DND-41 (cell line): ENCODE data around the gene TFF3.

Experiments used
- ATAC-seq: fragments of 200-7000 bp; cut with Tn5 transposase; 3 replicates; pipeline ENCODE4 v1.9.1; 2021; ENCODE audit warnings: low read depth; ENCODE audit not compliant: insufficient read depth
- DNase-seq: peaks from one replicate; pipeline ENCODE4 v3.0.0-alpha.2; 2020
- H2AFZ ChIP-seq: 2 replicates; pipeline ENCODE4 v1.6.0; 2012; ENCODE audit warnings: low read depth, low read length
- H3K27ac ChIP-seq: 2 replicates; pipeline ENCODE4 v1.5.1; 2012; ENCODE audit warnings: low read length, inconsistent platforms
- H3K27me3 ChIP-seq: fragments of 200-600 bp; sonication (generic); 2 replicates; pipeline ENCODE4 v1.6.0; 2012; ENCODE audit warnings: low read length, mild to moderate bottlenecking, inconsistent platforms; ENCODE audit not compliant: insufficient read depth, poor library complexity
- H3K36me3 ChIP-seq: 2 replicates; pipeline ENCODE4 v1.5.1; 2012; ENCODE audit warnings: low read length, inconsistent platforms; ENCODE audit not compliant: insufficient read depth
- H3K4me1 ChIP-seq: 2 replicates; pipeline ENCODE4 v1.5.1; 2012; ENCODE audit warnings: mild to moderate bottlenecking, low read length; ENCODE audit not compliant: insufficient read depth
- H3K4me2 ChIP-seq: 2 replicates; pipeline ENCODE4 v1.6.0; 2012; ENCODE audit warnings: mild to moderate bottlenecking, moderate library complexity, low read length, inconsistent platforms; ENCODE audit not compliant: insufficient read depth
- H3K4me3 ChIP-seq, 2 experiments: fragments of 200-600 bp in 1 of 2; shearing (Covaris generic) in 1 of 2; 2 replicates each; pipeline ENCODE4 v1.5.1; 2012 to 2016; ENCODE audit warnings: inconsistent platforms in 2 of 2, low read length in 2 of 2, mild to moderate bottlenecking in 2 of 2, low read depth in 1 of 2, moderate library complexity in 1 of 2
- H3K79me2 ChIP-seq: 2 replicates; pipeline ENCODE4 v1.6.0; 2012; ENCODE audit warnings: low read length, inconsistent platforms; ENCODE audit not compliant: insufficient read depth
- H3K9ac ChIP-seq: 2 replicates; pipeline ENCODE4 v1.6.0; 2012; ENCODE audit warnings: low read depth, mild to moderate bottlenecking, inconsistent platforms, low read length, moderate library complexity
- H3K9me3 ChIP-seq: 2 replicates; pipeline ENCODE4 v1.5.1; 2012; ENCODE audit warnings: low read length, moderate library complexity, mild to moderate bottlenecking, inconsistent platforms; ENCODE audit not compliant: insufficient read depth, severe bottlenecking
- H4K20me1 ChIP-seq: 2 replicates; pipeline ENCODE4 v1.6.0; 2012; ENCODE audit warnings: low read length; ENCODE audit not compliant: insufficient read depth
- EZH2 ChIP-seq: IDR thresholded peaks from 3 replicates; pipeline ENCODE4 v1.6.1; 2012; ENCODE audit warnings: borderline replicate concordance, low read depth, mild to moderate bottlenecking, moderate library complexity, low read length, inconsistent platforms; ENCODE audit not compliant: severe bottlenecking
- TF ChIP-seq, protein P1 (sequence below): IDR thresholded peaks from 2 replicates; pipeline ENCODE4 v1.5.1; 2012; ENCODE audit warnings: borderline replicate concordance, low read length, moderate library complexity, mild to moderate bottlenecking; ENCODE audit not compliant: poor library complexity, severe bottlenecking; ENCODE audit errors: extremely low read depth

The TFF3 gene

DNA sequence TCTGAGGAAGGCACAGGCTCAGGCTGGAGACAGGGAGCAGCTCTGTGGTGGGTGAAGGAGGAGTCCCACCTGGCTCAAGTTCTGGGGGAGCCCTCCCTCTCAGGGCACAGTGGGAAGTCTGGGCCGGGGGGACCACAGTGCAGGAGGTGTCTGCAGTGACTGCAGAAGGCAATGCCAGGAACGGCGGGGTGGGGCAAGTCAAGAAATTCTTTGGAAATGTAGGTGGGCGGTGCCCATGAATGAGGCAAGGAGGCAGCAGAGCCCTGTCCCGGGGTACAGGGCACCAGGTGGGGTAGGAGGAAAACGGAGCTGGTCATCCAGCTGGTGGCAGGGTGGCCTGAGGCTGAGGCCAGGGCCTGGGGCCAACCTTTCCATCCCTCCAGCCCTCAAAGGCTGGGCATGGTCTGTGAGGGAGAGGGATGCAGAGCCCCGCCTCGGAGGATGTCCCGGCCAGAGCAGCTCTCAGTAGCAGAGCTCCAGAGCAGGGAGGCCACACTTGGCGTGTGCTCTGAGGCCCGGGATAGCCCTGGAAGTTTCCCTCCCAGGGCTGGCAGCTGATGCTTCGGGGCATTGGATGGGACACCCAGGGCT lies 4.7 kb downstream of the TFF3 start:
- H2AFZ ChIP-seq = no peak overlapping the region
- H3K4me3 ChIP-seq = no peak overlapping the region
- no peak overlapping the region for H3K9ac ChIP-seq
- no peak overlapping the region for H3K4me2 ChIP-seq
- H3K79me2 ChIP-seq = no peaks in the 10 kb centered on the region
- H3K27ac ChIP-seq = no peak overlapping the region
- H3K4me1 ChIP-seq = peaks cover 10% of the 10 kb centered on the region
- H4K20me1 ChIP-seq = no peaks in the 10 kb centered on the region
- no peaks in the 10 kb centered on the region for H3K36me3 ChIP-seq
- no peak for TF ChIP-seq EZH2
- TF ChIP-seq, protein P1, sequence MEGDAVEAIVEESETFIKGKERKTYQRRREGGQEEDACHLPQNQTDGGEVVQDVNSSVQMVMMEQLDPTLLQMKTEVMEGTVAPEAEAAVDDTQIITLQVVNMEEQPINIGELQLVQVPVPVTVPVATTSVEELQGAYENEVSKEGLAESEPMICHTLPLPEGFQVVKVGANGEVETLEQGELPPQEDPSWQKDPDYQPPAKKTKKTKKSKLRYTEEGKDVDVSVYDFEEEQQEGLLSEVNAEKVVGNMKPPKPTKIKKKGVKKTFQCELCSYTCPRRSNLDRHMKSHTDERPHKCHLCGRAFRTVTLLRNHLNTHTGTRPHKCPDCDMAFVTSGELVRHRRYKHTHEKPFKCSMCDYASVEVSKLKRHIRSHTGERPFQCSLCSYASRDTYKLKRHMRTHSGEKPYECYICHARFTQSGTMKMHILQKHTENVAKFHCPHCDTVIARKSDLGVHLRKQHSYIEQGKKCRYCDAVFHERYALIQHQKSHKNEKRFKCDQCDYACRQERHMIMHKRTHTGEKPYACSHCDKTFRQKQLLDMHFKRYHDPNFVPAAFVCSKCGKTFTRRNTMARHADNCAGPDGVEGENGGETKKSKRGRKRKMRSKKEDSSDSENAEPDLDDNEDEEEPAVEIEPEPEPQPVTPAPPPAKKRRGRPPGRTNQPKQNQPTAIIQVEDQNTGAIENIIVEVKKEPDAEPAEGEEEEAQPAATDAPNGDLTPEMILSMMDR = no peak
- H3K9me3 ChIP-seq = no peaks in the 10 kb centered on the region
- no peaks in the 10 kb centered on the region for H3K27me3 ChIP-seq
- ATAC-seq (no peak), DNase-seq (no peak)

DNA sequence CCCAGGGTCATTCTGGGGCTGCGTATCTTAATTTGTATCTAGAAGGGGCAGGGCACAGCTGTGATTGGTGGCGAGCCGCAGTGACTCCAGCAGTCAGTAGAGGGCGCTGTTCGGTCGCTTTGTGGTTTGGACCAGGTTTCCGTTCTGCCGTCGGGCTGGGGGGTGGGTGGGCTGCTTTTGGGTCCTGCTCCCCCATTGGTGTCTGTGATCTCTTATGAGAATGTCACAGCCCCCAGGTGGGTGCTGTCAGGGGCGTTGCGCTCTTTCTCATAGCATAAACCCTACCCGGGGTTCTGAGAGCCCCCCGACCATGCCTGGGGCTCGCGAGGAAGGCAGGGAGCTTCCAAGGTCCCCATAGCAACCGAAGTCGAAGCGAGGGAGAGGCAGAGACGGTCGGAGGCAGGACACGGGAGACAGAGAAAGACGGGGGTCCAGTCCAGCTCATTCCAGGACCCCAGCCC lies 5.4 kb downstream of the TFF3 start:
- no peaks in the 10 kb centered on the region for H3K79me2 ChIP-seq
- H3K9ac ChIP-seq = no peak overlapping the region
- peaks cover 10% of the 10 kb centered on the region for H3K4me1 ChIP-seq
- no peak overlapping the region for H3K4me2 ChIP-seq
- H3K27me3 ChIP-seq = no peaks in the 10 kb centered on the region
- no peak overlapping the region for H2AFZ ChIP-seq
- no peak for TF ChIP-seq EZH2
- TF ChIP-seq, protein P1 = peak; percentile 97
- peak; percentile 84 for DNase-seq
- no peak overlapping the region for H3K4me3 ChIP-seq
- H3K9me3 ChIP-seq = no peaks in the 10 kb centered on the region
- peak; percentile 86 for ATAC-seq
- no peaks in the 10 kb centered on the region for H4K20me1 ChIP-seq
- H3K36me3 ChIP-seq = no peaks in the 10 kb centered on the region
- no peak overlapping the region for H3K27ac ChIP-seq

DNA sequence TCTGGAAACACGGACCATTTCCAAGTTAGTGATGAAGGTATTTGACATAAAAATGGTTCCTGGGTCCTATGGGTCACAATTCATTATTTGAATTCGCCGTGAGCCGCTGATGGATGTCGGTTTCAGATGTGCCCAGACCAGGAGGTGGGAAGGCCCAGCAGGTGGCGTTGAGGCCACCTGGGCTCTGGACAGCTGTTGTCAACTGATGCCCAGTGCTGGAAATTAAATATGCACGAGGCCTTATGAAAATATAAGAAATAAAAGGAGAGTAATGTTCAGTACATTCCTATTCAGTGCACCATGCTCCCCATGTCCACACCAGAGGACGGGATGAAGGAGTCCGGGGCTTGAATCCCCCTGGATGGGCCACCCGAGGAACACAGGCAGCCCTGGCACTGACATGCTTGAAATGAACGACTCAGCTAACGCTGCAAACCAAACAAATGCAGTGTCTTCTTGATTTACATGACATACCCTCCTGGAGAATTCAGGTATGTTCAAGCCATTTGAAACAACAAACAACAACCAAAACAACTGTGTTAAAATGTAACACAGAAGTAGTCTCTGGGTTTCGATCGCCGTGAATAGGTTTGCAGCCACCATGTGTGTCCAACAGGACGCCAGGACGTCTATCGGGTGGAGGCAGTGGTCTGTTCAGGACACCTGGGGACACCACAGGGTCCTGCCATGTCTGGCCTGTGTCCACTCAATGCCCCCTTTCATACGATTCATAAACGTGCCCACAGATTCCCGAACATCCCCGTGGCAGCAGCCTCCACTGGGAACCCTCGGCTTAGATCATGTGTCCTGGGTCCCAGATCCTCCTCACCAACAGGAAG lies 6.1 kb downstream of the TFF3 start:
- no peak for TF ChIP-seq EZH2
- TF ChIP-seq, protein P1 = no peak
- Histone ChIP-seq H3K9ac (no peak overlapping the region), H3K27ac (no peak overlapping the region), H3K9me3 (no peaks in the 10 kb centered on the region), H3K27me3 (no peaks in the 10 kb centered on the region), H3K36me3 (no peaks in the 10 kb centered on the region), H4K20me1 (no peaks in the 10 kb centered on the region), H2AFZ (no peak overlapping the region), H3K4me1 (peaks cover 10% of the 10 kb centered on the region), H3K4me2 (no peak overlapping the region), H3K4me3 (no peak overlapping the region), H3K79me2 (no peaks in the 10 kb centered on the region)
- DNase-seq (no peak), ATAC-seq (no peak)
